ENCODE data around the gene SRGAP1.

The SRGAP1 gene

DNA sequence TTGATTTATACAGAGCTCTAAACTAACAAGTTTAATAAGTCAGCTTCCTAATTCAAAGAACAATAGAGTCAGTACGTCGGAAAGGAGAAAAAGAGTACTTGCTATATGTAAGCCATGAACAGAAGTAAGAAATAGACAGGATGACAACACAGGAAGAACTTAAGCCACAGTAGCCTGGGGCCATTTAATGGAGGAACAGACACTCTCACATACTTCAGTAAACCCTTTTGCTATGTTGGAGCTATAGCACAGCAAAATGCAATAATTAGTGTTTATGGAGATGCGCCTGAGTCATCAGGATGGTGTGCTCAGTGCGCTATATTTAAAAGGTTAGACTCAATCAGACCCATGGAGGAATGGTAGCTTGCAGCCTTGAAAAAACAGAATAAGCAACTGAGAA is 61.0 kb downstream of the SRGAP1 start:
- DNase-seq = no peak
- ChIA-PET POLR2A (no interaction called here), CTCF (no interaction called here)
- 100% methylated on average over 2 of the region's 4 CpGs for WGBS (ENCODE audit: insufficient coverage)
- peaks cover 0 to 8% (median 0%) of the 10 kb centered on the region in 5 experiments for H3K9me3 ChIP-seq (ENCODE audit: control extremely low read depth in 1 of 5, control insufficient read depth in 4 of 5, insufficient read depth in 2 of 5, low read depth in 1 of 5, low read length in 4 of 5)
- no peak overlapping the region for H3K4me3 ChIP-seq (ENCODE audit: control insufficient read depth in 1 of 7, extremely low read depth in 1 of 7, insufficient read depth in 4 of 7, low read depth in 2 of 7, low read length in 6 of 7)
- no peak overlapping the region for H3K27ac ChIP-seq (ENCODE audit: insufficient read depth in 1 of 2, low read depth in 1 of 2, low read length in 2 of 2, poor library complexity in 1 of 2, severe bottlenecking in 2 of 2)
- H3K4me1 ChIP-seq (ENCODE audit: control extremely low read depth in 1 of 4, control insufficient read depth in 4 of 4, insufficient read depth in 4 of 4, low read length in 3 of 4) = peaks cover 0 to 2% (median 0%) of the 10 kb centered on the region in 4 experiments
- no peaks in the 10 kb centered on the region for H3K36me3 ChIP-seq (ENCODE audit: control insufficient read depth in 4 of 4, insufficient read depth in 4 of 4, low read length in 3 of 4)
- no peaks in the 10 kb centered on the region for H3K27me3 ChIP-seq (replicated peaks in 2 of 5; ENCODE audit: control insufficient read depth in 4 of 5, insufficient read depth in 5 of 5, low read length in 4 of 5)

DNA sequence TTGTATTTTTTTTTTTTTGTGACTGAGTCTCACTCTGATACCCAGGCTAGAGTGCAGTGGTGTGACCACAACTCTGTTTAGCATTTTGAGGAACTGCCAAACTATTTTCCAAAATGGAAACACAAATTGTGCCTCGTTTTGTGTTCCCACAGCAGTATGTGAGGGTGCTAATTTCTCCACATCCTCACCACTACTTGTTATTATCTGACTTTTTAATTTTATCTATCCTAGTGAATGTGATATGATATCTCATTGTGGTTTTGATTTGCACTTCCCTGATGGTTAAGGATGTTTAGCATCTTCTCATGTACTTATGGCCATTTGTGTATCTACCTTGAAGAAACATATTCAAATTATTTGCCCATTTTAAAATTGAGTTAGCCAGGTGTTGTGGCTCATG is 62.4 kb downstream of the SRGAP1 start:
- POLR2A ChIA-PET = no interaction called here
- peaks cover 0 to 8% (median 0%) of the 10 kb centered on the region in 5 experiments for H3K9me3 ChIP-seq (ENCODE audit: control extremely low read depth in 1 of 5, control insufficient read depth in 4 of 5, insufficient read depth in 2 of 5, low read depth in 1 of 5, low read length in 4 of 5)
- H3K27me3 ChIP-seq (replicated peaks in 2 of 5; ENCODE audit: control insufficient read depth in 4 of 5, insufficient read depth in 5 of 5, low read length in 4 of 5) = no peaks in the 10 kb centered on the region
- H3K27ac ChIP-seq (ENCODE audit: insufficient read depth in 1 of 2, low read depth in 1 of 2, low read length in 2 of 2, poor library complexity in 1 of 2, severe bottlenecking in 2 of 2) = no peak overlapping the region
- no peaks in the 10 kb centered on the region for H3K36me3 ChIP-seq (ENCODE audit: control insufficient read depth in 4 of 4, insufficient read depth in 4 of 4, low read length in 3 of 4)
- WGBS (ENCODE audit: insufficient coverage) = no CpG with 5 or more reads among the region's 1 CpG
- no peak for DNase-seq
- H3K4me1 ChIP-seq (ENCODE audit: control extremely low read depth in 1 of 4, control insufficient read depth in 4 of 4, insufficient read depth in 4 of 4, low read length in 3 of 4) = peaks cover 0 to 2% (median 0%) of the 10 kb centered on the region in 4 experiments
- H3K4me3 ChIP-seq (ENCODE audit: control insufficient read depth in 1 of 7, extremely low read depth in 1 of 7, insufficient read depth in 4 of 7, low read depth in 2 of 7, low read length in 6 of 7) = no peak overlapping the region
- CTCF ChIA-PET = no interaction called here

DNA sequence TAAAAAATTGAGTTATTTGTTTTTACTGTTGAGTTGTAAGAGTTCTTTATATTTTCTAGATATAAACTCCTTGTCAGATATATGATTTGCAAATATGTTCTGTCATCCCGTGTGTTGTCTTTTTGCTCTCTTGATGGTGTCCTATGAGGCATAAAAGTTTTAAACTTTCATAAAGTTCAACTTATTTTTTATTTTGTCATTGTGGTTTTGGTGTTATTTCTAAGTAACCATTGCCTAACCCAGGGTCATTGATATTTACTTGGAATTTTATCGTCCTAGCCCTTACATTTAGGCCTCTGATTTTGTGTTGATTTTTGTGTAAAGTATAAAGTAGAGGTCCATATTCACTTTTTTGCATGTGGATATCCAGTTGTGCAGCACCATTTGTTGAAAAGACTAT is 63.1 kb downstream of the SRGAP1 start:
- no peak for DNase-seq
- no CpG with 5 or more reads among the region's 2 CpGs for WGBS (ENCODE audit: insufficient coverage)
- Histone ChIP-seq H3K27ac (ENCODE audit: insufficient read depth in 1 of 2, low read depth in 1 of 2, low read length in 2 of 2, poor library complexity in 1 of 2, severe bottlenecking in 2 of 2) (no peak overlapping the region), H3K4me1 (ENCODE audit: control extremely low read depth in 1 of 4, control insufficient read depth in 4 of 4, insufficient read depth in 4 of 4, low read length in 3 of 4) (peaks cover 0 to 2% (median 0%) of the 10 kb centered on the region in 4 experiments), H3K27me3 (replicated peaks in 2 of 5; ENCODE audit: control insufficient read depth in 4 of 5, insufficient read depth in 5 of 5, low read length in 4 of 5) (no peaks in the 10 kb centered on the region), H3K9me3 (ENCODE audit: control extremely low read depth in 1 of 5, control insufficient read depth in 4 of 5, insufficient read depth in 2 of 5, low read depth in 1 of 5, low read length in 4 of 5) (peaks cover 0 to 8% (median 0%) of the 10 kb centered on the region in 5 experiments), H3K4me3 (ENCODE audit: control insufficient read depth in 1 of 7, extremely low read depth in 1 of 7, insufficient read depth in 4 of 7, low read depth in 2 of 7, low read length in 6 of 7) (no peak overlapping the region), H3K36me3 (ENCODE audit: control insufficient read depth in 4 of 4, insufficient read depth in 4 of 4, low read length in 3 of 4) (no peaks in the 10 kb centered on the region)
- POLR2A ChIA-PET = no interaction called here
- CTCF ChIA-PET = no interaction called here

DNA sequence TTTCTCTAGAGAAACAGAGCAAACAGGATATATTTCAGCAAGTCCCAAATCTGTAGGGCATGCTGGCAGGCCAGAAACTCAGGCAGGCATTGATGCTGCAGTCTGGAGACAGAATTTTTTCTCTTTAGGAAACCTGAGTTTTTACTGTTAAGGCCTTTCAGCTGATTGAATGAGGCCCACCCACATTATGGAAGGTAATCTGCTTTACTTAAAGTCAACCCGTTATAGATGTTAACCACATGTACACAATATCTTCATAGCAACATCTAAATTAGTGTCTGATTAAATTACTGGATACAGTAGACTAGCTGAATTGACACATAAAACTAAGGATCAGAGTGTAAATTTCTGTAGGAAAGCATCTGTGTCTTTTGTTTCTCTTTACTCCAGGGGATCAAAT is 65.2 kb downstream of the SRGAP1 start:
- no peaks in the 10 kb centered on the region for H3K36me3 ChIP-seq (ENCODE audit: control insufficient read depth in 4 of 4, insufficient read depth in 4 of 4, low read length in 3 of 4)
- H3K27me3 ChIP-seq (replicated peaks in 2 of 5; ENCODE audit: control insufficient read depth in 4 of 5, insufficient read depth in 5 of 5, low read length in 4 of 5) = no peaks in the 10 kb centered on the region
- H3K4me1 ChIP-seq (ENCODE audit: control extremely low read depth in 1 of 4, control insufficient read depth in 4 of 4, insufficient read depth in 4 of 4, low read length in 3 of 4) = peaks cover 0 to 2% (median 0%) of the 10 kb centered on the region in 4 experiments
- no peak for DNase-seq
- no CpG with 5 or more reads among the region's 1 CpG for WGBS (ENCODE audit: insufficient coverage)
- POLR2A ChIA-PET = no interaction called here
- H3K9me3 ChIP-seq (ENCODE audit: control extremely low read depth in 1 of 5, control insufficient read depth in 4 of 5, insufficient read depth in 2 of 5, low read depth in 1 of 5, low read length in 4 of 5) = peaks cover 0 to 8% (median 0%) of the 10 kb centered on the region in 5 experiments
- CTCF ChIA-PET = no interaction called here
- H3K4me3 ChIP-seq (ENCODE audit: control insufficient read depth in 1 of 7, extremely low read depth in 1 of 7, insufficient read depth in 4 of 7, low read depth in 2 of 7, low read length in 6 of 7) = no peak overlapping the region
- H3K27ac ChIP-seq (ENCODE audit: insufficient read depth in 1 of 2, low read depth in 1 of 2, low read length in 2 of 2, poor library complexity in 1 of 2, severe bottlenecking in 2 of 2) = no peak overlapping the region

DNA sequence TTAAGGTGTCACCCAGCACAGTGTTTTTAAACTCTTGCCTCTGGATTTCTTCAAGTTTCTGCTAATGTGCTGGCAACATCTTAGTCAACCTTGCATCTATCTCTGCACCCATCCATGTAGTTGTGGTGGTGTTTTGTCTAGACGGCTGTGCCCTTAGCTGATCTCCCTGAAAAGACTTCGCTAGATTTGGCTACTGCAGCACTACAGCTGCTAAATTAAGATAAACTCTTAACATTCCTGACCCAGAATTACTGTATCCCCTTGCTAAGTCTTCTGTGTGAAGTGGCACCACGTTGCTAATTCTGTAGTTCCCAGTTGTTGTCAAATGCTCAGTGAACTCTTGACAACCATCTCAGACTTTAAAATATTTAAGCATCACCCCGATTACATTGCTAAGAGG is 66.8 kb downstream of the SRGAP1 start:
- Histone ChIP-seq H3K4me1 (ENCODE audit: control extremely low read depth in 1 of 4, control insufficient read depth in 4 of 4, insufficient read depth in 4 of 4, low read length in 3 of 4) (no peaks in the 10 kb centered on the region), H3K27ac (ENCODE audit: insufficient read depth in 1 of 2, low read depth in 1 of 2, low read length in 2 of 2, poor library complexity in 1 of 2, severe bottlenecking in 2 of 2) (no peak overlapping the region), H3K27me3 (replicated peaks in 2 of 5; ENCODE audit: control insufficient read depth in 4 of 5, insufficient read depth in 5 of 5, low read length in 4 of 5) (no peaks in the 10 kb centered on the region), H3K4me3 (ENCODE audit: control insufficient read depth in 1 of 7, extremely low read depth in 1 of 7, insufficient read depth in 4 of 7, low read depth in 2 of 7, low read length in 6 of 7) (no peak overlapping the region), H3K36me3 (ENCODE audit: control insufficient read depth in 4 of 4, insufficient read depth in 4 of 4, low read length in 3 of 4) (no peaks in the 10 kb centered on the region), H3K9me3 (ENCODE audit: control extremely low read depth in 1 of 5, control insufficient read depth in 4 of 5, insufficient read depth in 2 of 5, low read depth in 1 of 5, low read length in 4 of 5) (peaks cover 0 to 4% (median 0%) of the 10 kb centered on the region in 5 experiments)
- CTCF ChIA-PET = no interaction called here
- 100% methylated on average over 2 of the region's 4 CpGs for WGBS (ENCODE audit: insufficient coverage)
- no peak for DNase-seq
- POLR2A ChIA-PET = interaction anchor here (0.7 kb wide), 1 partner anchor 18 kb away, joined by 3 read pairs; no protein-coding TSS in a partner anchor

DNA sequence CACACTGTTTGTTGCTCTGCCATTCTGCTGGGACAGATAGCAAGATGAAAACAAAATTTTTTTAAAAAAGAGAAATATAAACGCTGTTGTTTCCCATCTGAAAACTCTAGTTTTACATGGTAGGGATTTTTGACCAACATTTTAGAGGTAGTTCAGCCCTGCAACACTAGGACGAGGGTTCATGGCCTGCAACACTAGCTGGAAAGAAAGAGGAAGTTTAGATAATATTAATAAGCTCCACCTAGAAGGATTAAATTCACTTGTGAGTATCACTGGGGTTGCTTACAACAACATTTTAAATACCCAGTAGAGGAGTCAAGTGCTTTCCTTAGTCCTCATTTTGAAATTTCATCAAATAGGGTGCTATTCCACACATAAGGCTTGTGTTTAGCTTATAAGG is 68.2 kb downstream of the SRGAP1 start:
- H3K36me3 ChIP-seq (ENCODE audit: control insufficient read depth in 4 of 4, insufficient read depth in 4 of 4, low read length in 3 of 4) = no peaks in the 10 kb centered on the region
- POLR2A ChIA-PET = no interaction called here
- peaks cover 0 to 5% (median 4%) of the 10 kb centered on the region in 4 experiments for H3K4me1 ChIP-seq (ENCODE audit: control extremely low read depth in 1 of 4, control insufficient read depth in 4 of 4, insufficient read depth in 4 of 4, low read length in 3 of 4)
- WGBS (ENCODE audit: insufficient coverage) = no CpG with 5 or more reads among the region's 2 CpGs
- H3K27ac ChIP-seq (ENCODE audit: insufficient read depth in 1 of 2, low read depth in 1 of 2, low read length in 2 of 2, poor library complexity in 1 of 2, severe bottlenecking in 2 of 2) = no peak overlapping the region
- no peaks in the 10 kb centered on the region for H3K9me3 ChIP-seq (ENCODE audit: control extremely low read depth in 1 of 5, control insufficient read depth in 4 of 5, insufficient read depth in 2 of 5, low read depth in 1 of 5, low read length in 4 of 5)
- peak in 2 of 3 donors; percentile 33 to 37 for DNase-seq
- H3K4me3 ChIP-seq (ENCODE audit: control insufficient read depth in 1 of 7, extremely low read depth in 1 of 7, insufficient read depth in 4 of 7, low read depth in 2 of 7, low read length in 6 of 7) = no peak overlapping the region
- H3K27me3 ChIP-seq (replicated peaks in 2 of 5; ENCODE audit: control insufficient read depth in 4 of 5, insufficient read depth in 5 of 5, low read length in 4 of 5) = no peaks in the 10 kb centered on the region
- CTCF ChIA-PET = no interaction called here

DNA sequence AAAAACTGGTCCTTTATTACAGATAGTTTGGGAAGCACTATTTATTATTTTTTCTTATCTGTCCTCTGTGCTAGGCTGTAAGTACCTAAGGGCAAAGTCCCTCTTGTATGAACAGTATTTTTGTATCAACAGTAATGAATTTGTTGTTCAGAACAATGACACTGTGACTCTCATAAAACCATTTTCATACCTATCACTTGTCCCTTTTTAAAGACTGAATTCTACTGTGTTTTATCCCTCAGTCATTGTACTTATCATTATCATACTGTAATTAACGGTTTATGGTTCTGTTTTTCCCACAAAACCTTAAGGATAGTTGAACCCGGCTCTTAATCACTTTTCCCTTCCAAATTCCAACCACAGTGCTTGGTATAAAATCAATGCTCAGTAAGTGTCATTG is 69.4 kb downstream of the SRGAP1 start:
- Histone ChIP-seq H3K4me3 (ENCODE audit: control insufficient read depth in 1 of 7, extremely low read depth in 1 of 7, insufficient read depth in 4 of 7, low read depth in 2 of 7, low read length in 6 of 7) (no peak overlapping the region), H3K4me1 (ENCODE audit: control extremely low read depth in 1 of 4, control insufficient read depth in 4 of 4, insufficient read depth in 4 of 4, low read length in 3 of 4) (peaks cover 0 to 5% (median 4%) of the 10 kb centered on the region in 4 experiments), H3K36me3 (ENCODE audit: control insufficient read depth in 4 of 4, insufficient read depth in 4 of 4, low read length in 3 of 4) (no peaks in the 10 kb centered on the region), H3K9me3 (ENCODE audit: control extremely low read depth in 1 of 5, control insufficient read depth in 4 of 5, insufficient read depth in 2 of 5, low read depth in 1 of 5, low read length in 4 of 5) (no peaks in the 10 kb centered on the region), H3K27ac (ENCODE audit: insufficient read depth in 1 of 2, low read depth in 1 of 2, low read length in 2 of 2, poor library complexity in 1 of 2, severe bottlenecking in 2 of 2) (no peak overlapping the region), H3K27me3 (replicated peaks in 2 of 5; ENCODE audit: control insufficient read depth in 4 of 5, insufficient read depth in 5 of 5, low read length in 4 of 5) (no peaks in the 10 kb centered on the region)
- no peak for DNase-seq
- CTCF ChIA-PET = no interaction called here
- POLR2A ChIA-PET = interaction anchor here (0.6 kb wide), 1 partner anchor 15 kb away, joined by 6 read pairs; no protein-coding TSS in a partner anchor
- WGBS (ENCODE audit: insufficient coverage) = no CpG with 5 or more reads among the region's 2 CpGs
